GM20431 (cell line): Measurements from ENCODE around the gene CAV1.

ENCODE experiments used
- in situ Hi-C: fragments of 300-500 bp; cut with MseI, MboI; formaldehyde crosslinking; loops from one replicate; pipeline ENCODE4 v1.15.0; 2020; ENCODE audit warnings: low sequenced_read_pairs; ENCODE audit not compliant: unreplicated experiment

CAV1 gene

GRCh38 chr7:116576350-116577319 is 51.8 kb downstream of the CAV1 start:
- in situ Hi-C loops: loop anchor here (25.0 kb wide), 2 partner anchors 314 to 414 kb away; no protein-coding TSS in a partner anchor

DNA sequence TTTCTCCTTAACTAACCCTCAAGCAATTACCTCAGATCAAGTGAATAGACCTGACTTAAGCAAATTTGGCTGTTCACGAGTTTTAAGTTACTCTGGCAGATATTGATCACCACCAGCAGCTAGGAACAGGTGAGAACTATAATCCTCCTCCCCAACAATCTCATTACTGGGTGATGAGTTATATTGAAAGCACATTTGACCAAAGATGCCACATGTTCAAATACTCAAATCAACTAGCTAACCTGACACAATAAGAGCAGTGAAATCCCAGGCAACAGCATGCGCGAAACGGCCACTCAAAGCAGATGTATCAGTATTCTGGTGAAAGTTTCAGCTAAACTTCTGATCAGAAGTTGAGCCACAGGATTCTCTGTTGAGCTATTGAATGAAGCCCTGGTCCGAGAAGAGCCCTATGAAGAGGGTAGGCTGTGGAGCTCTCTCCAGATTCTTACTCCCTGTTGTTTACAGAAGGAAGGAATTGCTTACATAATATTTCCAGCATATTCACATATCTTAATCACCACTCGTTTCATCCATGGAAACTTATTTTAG is 52.6 kb downstream of the CAV1 start:
- in situ Hi-C loops: loop anchor here (25.0 kb wide), 2 partner anchors 315 to 415 kb away; no protein-coding TSS in a partner anchor

DNA sequence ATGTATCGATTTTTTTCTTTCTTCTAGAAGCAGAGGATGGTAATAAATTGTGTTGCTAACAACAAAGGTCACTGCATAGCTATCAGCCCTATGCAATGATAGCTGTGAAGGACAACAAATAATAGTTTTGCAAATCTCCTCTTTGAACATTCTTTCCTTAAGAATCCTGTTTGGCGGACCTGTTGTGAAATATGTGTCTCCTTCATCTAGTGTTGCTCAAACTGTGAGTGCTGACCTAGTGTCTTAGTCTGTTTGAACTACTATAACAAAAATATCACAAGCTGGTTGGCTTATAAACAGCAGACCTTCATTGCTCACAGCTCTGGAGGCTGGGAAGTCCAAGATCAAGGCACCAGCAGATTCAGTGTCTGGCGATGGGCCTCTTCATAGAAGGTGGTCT is 53.7 kb downstream of the CAV1 start:
- in situ Hi-C loops: loop anchor here (25.0 kb wide), 2 partner anchors 316 to 416 kb away; no protein-coding TSS in a partner anchor

GRCh38 chr7:116579322-116579721 is 54.5 kb downstream of the CAV1 start:
- in situ Hi-C loops: loop anchor here (25.0 kb wide), 2 partner anchors 317 to 417 kb away; no protein-coding TSS in a partner anchor

DNA sequence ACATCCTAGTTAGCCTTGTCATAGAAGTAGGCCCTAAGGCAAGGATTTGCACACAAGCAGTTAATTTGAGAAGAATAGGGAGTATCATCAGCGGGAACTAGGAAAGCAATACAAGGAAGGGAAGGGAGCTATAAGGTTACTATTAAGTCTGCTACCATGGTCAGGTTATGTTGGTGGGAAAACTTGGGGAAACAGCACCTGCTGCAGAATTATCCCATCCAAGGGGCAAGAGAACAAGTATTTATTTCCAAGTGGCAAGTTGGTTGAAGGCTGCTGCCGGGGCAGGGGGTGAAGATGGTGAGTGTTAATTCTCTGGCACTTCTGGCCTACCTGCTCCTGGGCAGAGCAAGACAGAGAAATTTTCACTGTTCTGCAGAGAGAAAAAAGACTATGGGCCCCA is 55.0 kb downstream of the CAV1 start:
- in situ Hi-C loops: loop anchor here (25.0 kb wide), 2 partner anchors 318 to 418 kb away; no protein-coding TSS in a partner anchor

DNA sequence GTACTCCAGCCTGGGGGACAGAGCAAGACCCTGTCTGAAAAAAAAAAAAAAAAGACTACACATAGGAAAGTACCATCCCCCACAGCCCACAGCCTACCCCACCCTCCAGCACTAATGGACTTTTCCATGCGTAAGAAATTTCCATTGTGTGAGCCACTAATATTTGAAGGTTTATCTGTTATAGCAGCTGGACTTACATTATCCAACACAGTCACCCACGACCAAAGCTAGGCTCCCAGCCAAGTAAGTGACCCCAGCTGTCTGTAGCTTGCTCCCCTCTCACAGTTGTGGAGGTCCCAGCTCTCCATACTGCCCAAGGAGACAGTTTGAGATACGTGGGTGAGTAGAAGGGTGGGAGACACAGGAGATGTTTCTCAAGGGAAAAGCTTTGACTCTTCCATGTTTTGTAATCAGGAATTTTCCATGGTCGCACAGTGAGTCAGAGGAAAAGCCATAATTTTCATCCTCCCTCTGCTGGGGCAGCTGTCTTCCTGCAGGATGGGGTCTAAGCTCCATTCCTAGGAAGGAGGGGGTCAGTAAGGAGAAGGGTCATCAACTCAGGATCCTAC is 57.4 kb downstream of the CAV1 start:
- in situ Hi-C loops: loop anchor here (25.0 kb wide), 2 partner anchors 320 to 420 kb away; no protein-coding TSS in a partner anchor

GRCh38 chr7:116582806-116583444 is 58.1 kb downstream of the CAV1 start:
- in situ Hi-C loops: loop anchor here (25.0 kb wide), 2 partner anchors 321 to 421 kb away; no protein-coding TSS in a partner anchor

GRCh38 chr7:116583653-116584052 is 58.8 kb downstream of the CAV1 start:
- in situ Hi-C loops: loop anchor here (25.0 kb wide), 2 partner anchors 321 to 421 kb away; no protein-coding TSS in a partner anchor

- in situ Hi-C loops: loop anchor here (25.0 kb wide), 2 partner anchors 322 to 422 kb away; no protein-coding TSS in a partner anchor
Measured at GRCh38 chr7:116584721-116585120, 59.9 kb downstream of the CAV1 start.

DNA sequence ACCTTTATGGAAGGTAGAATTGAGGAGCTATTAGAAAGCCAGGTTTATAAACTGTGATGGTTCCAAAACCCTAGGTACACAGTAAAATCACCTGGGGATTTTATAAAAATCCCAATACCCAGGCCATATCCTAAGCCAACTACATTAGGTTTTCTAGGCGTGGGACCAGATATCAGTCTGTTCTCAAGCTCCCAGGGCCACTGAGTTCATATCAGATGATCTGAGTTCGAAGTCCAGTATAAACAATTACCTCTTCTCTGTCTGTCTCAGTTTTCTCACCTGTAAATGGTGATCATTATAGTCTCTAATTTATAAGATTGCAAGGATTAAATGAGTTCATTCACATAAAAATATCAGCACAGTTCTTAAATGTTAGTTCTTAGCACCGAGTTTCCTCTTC is 60.6 kb downstream of the CAV1 start:
- in situ Hi-C loops: loop anchor here (25.0 kb wide), 2 partner anchors 323 to 423 kb away; no protein-coding TSS in a partner anchor

- in situ Hi-C loops: loop anchor here (25.0 kb wide), 2 partner anchors 324 to 424 kb away; no protein-coding TSS in a partner anchor
Measured at GRCh38 chr7:116585967-116586366, 61.1 kb downstream of the CAV1 start.

GRCh38 chr7:116587200-116587599 is 62.4 kb downstream of the CAV1 start:
- in situ Hi-C loops: loop anchor here (25.0 kb wide), 2 partner anchors 325 to 425 kb away; no protein-coding TSS in a partner anchor

- in situ Hi-C loops: loop anchor here (25.0 kb wide), 2 partner anchors 326 to 426 kb away; no protein-coding TSS in a partner anchor
Measured at GRCh38 chr7:116588225-116588624, 63.4 kb downstream of the CAV1 start.

- in situ Hi-C loops: loop anchor here (25.0 kb wide), 2 partner anchors 327 to 427 kb away; no protein-coding TSS in a partner anchor
Measured at GRCh38 chr7:116588641-116589594, 64.1 kb downstream of the CAV1 start.

GRCh38 chr7:116591202-116592040 is 66.6 kb downstream of the CAV1 start:
- in situ Hi-C loops: loop anchor here (10.0 to 25.0 kb wide), 3 partner anchors 223 to 429 kb away; no protein-coding TSS in a partner anchor

- in situ Hi-C loops: loop anchor here (10.0 to 25.0 kb wide), 3 partner anchors 223 to 430 kb away; no protein-coding TSS in a partner anchor
Measured at GRCh38 chr7:116592041-116592355, 67.2 kb downstream of the CAV1 start.

DNA sequence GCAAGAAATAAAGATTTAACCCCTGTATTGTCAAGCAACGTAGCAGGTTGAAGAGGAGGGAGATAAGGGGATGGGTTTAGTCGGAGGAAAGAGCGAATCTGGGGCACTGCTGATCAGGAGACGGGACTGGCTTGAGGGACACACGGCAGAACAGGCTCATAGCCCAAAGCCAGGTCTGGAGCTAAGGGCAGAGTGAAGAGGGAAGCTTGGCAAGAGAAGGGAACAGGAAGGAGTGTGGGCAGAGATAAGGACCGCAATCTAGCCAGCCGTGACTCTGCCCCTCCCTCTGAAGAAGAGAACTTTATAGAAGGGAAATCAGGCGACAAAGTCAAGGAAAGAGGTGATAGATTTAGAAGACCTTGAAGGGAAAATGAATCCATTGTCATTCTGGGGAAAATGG is 67.6 kb downstream of the CAV1 start:
- in situ Hi-C loops: loop anchor here (10.0 to 25.0 kb wide), 3 partner anchors 222 to 430 kb away; no protein-coding TSS in a partner anchor
